GM18505 (cell line): Measurements from ENCODE around the gene PPFIA1.
"Not testable (repeated sequence)": the region's sequence is repeated elsewhere in the genome, so short reads cannot be mapped to it uniquely, and the experiment has no call there.

Source experiments
- ATAC-seq: cut with Tn5 transposase; IDR thresholded peaks from one replicate; pipeline ENCODE4 v1.9.1; 2021; ENCODE audit not compliant: unreplicated experiment
- POLR2A ChIP-seq: IDR thresholded peaks from 4 replicates; pipeline ENCODE4 v1.6.1; 2011; ENCODE audit warnings: borderline replicate concordance; ENCODE audit not compliant: insufficient read depth, insufficient read length; ENCODE audit errors: extremely low read depth

Gene PPFIA1

DNA sequence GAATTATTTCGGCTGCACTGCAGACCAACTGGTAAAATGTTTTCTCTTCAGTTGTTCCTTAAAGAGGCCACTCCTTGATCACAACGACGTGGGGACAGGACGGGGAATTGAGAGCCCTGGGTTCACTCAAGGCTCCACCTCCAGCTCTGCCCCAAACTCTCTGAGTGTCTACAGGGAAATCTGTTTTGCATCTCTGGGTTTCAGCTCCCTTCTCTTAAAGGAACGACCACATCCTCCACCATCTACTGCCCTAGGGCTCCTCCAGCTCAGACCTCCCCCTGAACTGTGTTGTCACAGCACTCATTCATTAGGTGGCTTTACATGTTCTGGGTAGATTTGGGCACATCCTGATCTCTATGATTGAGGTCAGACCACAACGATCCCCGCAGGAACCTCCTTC lies 5.1 kb upstream of the PPFIA1 start:
- ATAC-seq, result no peak
- TF ChIP-seq POLR2A, result no peak

DNA sequence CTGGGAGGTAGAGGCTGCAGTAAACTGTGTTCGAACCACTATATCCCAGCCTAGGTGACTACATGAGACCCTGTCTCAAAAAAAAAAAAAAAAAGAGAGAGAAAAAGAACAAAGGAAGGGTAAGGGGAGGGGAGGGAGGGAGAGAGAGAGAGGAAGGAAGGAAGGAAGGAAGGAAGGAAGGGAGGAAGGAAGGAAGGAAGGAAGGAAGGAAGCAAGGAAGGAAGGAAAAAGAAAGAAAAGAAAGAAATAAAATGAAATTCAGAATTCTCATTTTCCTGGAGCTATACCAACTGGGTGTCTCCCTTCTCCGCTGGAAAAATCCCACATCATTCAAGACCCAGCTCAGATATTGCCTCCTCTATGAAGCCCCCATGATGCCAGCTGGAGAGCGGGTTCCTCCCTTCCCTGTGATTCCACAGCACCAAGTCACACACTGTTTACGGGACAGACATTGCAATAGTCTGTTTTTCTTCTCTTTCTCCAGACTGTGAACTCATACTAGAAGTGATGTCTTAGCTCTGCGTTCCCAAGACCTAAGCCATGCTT lies 3.0 kb upstream of the PPFIA1 start:
- ATAC-seq, result no peak
- TF ChIP-seq POLR2A, result no peak

DNA sequence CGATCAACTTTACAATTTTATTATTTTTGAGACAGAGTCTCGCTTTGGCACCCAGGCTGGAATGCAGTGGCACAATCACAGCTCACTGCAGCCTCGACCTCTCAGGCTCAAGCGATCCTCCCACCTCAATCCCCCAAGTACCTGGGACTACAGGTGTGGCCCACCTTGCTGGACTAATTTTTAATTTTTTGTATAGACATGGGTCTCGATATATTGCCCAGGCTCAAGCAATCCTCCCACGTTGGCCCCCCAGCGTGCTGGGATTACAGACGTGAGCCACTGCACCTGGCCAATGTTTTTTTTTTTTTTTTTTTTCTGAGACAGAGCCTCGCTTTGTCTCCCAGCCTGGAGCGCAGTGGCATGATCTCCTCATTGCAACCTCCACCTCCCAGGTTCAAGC lies 2.0 kb upstream of the PPFIA1 start:
- ATAC-seq, result no peak
- no peak for TF ChIP-seq POLR2A

DNA sequence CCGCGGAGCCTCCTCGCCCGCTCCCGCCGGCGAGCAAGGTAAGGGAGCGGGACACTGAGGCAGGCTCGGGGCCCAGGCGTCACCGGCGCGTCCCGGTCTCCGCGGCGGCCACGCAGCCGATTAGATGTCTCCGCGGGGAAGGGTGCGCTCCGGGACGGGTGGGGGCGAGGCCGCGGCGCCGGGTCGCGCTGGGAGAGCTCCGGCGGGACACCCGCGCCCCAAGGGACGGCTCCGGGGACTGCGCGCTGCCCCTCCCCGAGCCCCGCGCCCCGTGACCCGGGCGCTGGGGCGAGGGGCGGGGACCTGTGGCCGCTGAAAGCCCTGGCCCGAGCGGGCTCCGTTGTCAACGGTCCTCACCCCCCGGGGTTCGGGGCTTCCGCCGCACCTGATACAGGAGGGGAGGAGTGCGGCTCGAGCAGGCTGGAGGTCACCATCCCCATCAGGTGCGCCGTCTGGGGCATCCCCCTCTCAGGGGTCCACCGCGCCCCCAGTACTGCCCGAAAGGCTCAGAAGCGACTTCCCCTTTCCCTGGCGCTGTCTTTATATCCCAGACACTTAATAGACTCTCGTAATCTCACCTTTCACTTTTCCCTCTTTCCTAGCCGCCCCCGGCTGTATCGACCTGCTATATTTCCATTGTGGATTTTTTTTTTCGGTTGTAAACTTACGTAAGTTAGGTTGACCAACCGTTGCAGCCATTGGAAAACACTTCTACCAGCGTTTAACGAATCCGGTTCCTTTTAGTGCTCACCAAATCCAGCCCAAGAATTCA lies 573 bp downstream of the PPFIA1 start:
- no peak for TF ChIP-seq POLR2A
- ATAC-seq, result peak; percentile 48

DNA sequence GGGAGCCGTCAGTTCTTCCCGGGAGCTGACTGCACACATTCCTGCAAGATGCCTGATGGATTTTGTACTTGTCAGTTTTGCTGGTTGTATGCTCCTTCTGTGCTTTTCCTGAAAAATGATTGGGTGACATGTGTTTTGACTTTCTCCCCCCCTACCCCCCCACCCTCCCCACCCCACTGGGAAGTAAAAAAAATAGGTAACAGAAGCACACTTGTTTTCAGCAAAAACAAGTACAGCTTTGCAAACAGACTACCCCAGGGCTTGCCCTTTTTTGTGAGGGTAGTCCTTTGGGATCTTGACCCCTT lies 1.1 kb downstream of the PPFIA1 start:
- ATAC-seq, result no peak
- TF ChIP-seq POLR2A, result no peak

DNA sequence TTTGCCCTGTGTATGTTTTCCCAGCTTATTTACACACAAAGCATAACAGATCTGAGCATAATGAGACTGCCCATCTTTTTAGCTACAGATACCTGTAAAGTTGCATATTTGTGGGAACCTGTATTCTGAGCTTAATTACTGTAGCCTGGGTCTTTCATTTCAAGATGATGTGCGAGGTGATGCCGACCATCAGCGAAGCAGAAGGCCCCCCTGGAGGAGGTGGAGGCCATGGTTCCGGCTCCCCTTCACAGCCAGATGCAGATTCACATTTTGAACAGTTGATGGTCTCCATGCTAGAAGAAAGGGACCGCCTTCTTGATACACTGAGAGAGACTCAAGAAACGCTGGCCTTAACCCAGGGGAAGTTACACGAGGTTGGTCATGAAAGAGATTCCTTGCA lies 1.5 kb downstream of the PPFIA1 start:
- no peak for ATAC-seq

DNA sequence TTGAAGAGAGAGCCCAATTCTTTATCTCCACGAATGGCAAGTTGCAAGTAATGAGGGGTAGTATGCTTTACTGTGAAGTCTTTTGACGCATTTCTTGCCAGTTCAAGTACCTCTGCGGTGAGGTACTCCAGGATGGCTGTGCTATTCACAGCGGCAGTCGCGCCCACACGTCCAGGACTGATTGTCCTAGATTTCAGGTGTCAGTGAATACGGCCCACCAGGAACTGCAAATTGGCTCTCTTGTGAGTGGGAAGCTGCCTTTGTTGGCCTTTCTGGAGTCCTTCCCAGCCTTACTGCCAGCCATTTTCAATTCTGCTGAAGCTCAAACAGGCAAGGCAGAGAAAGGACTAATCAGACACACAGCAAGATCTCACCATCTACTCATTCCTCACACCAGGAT lies 8.5 kb downstream of the PPFIA1 start:
- no peak for ATAC-seq
- TF ChIP-seq POLR2A, result no peak

More for the DNA sequence above, 1.5 kb downstream of the PPFIA1 start:
- no peak for TF ChIP-seq POLR2A

DNA sequence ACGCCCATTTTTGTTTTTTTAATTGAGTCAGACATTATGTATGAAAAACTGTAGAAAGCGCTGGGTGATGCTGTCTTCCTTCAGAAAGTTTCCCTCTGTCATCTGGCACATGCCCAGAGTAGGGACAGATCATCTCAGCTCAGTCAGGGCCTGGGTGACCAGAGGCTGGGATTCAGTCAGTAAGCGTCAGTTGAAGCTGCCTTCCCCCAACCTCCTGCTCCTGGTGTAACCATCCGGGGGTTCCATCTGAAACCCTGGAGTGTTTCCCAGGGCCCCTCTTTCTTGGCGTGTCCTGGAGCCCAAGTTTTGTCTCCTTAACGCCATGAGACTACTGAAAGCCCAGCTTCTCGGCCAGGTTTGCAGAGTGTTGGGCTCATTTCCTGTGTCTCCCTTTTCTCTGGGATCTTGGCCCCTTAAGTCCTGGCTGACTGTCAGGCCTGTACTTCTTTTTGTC lies 10.7 kb downstream of the PPFIA1 start:
- TF ChIP-seq POLR2A, result no peak

DNA sequence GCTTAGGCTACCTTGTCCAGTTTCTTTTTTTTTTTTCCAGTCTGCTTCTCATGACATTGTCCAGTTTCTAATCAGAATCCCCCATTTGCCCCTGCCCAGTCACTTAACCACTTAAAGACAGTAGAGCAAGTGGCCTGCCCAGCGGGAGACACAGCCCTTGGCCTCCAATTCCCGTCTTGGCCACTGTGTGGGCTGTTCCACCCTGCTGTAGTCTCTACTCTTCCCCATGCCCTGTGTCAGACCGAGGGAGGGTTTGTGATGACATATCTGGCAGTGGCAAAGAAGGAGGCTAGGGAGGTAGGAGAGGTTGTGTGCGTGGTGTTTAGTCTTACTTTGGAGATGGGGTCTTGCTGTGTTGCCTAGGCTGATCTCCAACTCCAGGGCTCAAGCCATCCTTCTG lies 11.5 kb downstream of the PPFIA1 start:
- no peak for ATAC-seq
- no peak for TF ChIP-seq POLR2A

More for the DNA sequence above, 10.7 kb downstream of the PPFIA1 start:
- ATAC-seq, result no peak

DNA sequence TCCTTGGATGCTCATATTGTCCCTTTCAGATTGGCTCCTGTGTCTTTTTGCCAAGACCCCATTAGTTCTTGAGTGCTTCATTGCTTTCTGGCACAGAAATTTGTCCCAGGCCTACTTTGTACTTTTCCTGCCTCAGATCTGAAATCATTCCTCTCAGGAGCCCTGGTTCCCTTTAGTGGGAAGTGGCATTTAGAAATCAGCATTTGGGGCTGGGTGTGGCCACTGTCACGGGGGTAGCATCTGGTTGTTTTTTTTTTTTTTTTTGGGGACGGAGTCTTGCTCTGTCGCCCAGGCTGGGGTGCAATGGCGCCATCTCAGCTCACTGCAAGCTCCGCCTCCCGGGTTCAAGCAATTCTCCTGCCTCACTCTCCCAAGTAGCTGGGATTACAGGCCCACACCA lies 18.2 kb downstream of the PPFIA1 start:
- TF ChIP-seq POLR2A, result no peak
- no peak for ATAC-seq

DNA sequence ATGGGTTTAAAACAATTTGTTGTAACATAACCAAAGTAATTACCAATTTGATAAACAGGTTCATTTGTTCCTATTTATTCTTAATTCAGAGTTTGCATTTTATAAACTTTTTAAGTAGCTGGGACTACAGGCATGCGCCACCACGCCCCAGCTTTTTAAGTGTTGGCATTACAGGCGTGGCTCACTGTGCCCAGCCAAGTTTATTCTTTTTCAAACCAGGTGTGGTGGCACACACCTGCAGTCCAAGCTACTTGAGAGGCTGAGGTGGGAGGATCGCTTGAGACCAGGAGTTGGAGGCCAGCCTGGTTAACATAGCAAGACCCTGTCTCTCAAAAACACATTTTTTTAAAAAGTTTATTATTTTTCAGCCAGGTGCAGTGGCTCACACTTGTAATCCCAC lies 19.1 kb downstream of the PPFIA1 start:
- ATAC-seq, result no peak
- TF ChIP-seq POLR2A, result no peak

DNA sequence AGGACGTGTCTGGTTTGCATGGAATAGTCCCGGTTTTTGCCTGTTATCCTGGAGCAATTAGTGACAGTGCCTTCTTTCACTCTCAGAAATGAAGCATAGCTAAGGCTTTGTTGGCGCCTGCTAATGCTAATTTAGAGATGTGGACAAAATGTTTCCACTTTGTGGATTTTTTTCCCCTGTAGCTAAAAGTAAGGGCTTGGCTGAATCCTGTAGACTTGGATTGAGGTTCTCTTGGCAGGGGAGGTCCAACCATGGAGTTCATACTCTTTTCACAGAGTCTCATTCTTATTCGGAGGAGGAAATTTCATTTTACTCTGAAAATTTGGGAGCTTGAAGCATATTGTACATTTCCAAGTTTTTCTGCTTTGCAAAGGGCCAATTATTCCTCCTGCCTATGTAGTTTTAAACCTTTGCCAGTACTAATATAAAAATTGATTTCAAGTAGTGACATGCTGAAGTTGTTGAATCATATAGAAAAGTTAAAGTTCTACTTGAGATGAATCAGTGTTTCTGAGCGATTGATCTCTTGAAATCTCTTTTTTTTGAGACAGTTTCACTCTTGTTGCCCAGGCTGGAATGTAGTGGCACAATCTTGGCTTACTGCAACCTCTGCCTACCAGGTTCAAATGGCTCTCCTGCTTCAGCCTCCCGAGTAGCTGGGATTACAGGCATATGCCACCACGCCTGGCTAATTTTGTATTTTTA lies 20.0 kb downstream of the PPFIA1 start:
- TF ChIP-seq POLR2A, result no peak
- ATAC-seq, result no peak

DNA sequence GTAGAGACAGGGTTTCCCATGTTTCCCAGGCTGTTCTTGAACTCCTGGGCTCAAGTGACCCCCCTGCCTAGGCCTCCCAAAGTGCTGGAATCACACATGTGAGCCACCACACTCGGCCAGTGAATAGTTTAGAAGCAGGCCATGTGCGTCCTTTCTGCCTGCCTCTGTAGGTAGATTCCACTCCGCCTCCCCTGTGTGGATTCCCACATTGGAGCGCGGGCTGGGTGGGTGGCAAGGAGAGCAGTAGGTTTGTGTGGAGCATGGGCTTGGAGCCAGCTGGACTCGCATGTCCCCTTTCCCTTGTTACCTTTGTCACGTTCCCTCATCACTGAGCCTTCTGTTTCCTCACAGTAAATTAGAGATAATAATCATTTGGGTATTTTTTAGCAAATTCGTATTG lies 21.7 kb downstream of the PPFIA1 start:
- ATAC-seq, result no peak
- no peak for TF ChIP-seq POLR2A

DNA sequence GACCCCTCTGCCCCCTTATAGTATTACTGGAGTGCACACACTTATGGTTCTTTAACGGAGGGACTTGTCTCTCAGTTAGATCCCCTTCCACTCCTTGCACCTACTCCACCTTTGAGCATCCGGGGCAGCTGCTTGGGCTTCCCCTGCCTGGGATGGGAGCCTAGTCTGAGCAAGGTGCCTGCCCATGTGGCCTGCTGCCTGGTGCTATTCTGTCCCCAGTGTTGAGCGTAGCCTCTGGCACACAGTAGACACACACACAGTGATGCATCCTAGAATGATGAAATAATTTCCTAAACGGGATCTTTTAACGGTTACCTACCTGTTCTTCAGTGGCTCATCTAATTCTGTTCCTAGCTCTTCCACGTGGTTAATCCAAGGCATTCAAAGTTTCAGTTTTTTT lies 22.4 kb downstream of the PPFIA1 start:
- no peak for ATAC-seq
- no peak for TF ChIP-seq POLR2A

DNA sequence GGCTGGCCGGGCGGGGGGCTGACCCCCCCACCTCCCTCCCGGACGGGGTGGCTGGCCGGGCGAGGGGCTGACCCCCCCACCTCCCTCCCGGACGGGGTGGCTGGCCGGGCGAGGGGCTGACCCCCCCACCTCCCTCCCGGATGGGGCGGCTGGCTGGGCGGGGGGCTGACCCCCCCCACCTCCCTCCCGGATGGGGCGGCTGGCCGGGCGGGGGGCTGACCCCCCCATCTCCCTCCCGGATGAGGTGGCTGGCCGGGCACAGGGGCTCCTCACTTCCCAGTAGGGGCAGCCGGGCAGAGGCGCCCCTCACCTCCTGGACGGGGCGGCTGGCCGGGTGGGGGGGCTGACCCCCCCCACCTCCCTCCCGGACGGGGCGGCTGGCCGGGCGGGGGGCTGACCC lies 24.7 kb downstream of the PPFIA1 start:
- ATAC-seq, result not testable (repeated sequence)
